HG03095 (cell line): ENCODE data around the gene RABL2A.
"Not testable (repeated sequence)": the region's sequence is repeated elsewhere in the genome, so short reads cannot be mapped to it uniquely, and the experiment has no call there.

ENCODE experiments used
- ATAC-seq: cut with Tn5 transposase; IDR thresholded peaks from one replicate; pipeline ENCODE4 v1.9.1; 2021; ENCODE audit warnings: moderate library complexity; ENCODE audit not compliant: unreplicated experiment

Gene RABL2A

GRCh38 chr2:113677330-113677729 is 50.3 kb downstream of the RABL2A start:
- no peak for ATAC-seq

GRCh38 chr2:113679457-113679856 is 52.4 kb downstream of the RABL2A start:
- no peak for ATAC-seq

- ATAC-seq: no peak
These were observed 58.4 kb downstream of the RABL2A start for GRCh38 chr2:113685471-113685870.

- no peak for ATAC-seq
These were observed 59.5 kb downstream of the RABL2A start for GRCh38 chr2:113686537-113686936.

DNA sequence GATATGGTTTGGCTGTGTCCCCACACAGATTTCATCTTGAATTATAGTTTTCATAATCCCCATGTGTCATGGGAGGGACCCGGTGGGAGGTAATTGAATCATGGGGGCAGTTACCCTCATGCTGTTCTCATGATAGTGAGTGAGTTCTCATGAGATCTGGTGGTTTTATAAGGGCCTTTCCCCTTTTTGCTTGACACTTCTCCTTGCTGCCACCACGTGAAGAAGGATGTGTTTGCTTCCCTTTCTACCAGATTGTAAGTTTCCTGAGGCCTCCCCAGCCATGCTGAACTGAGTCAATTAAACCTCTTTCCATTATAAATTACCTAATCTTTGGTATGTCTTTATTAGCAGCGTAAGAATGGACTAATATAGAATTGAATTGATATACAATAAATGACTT is 63.8 kb downstream of the RABL2A start:
- ATAC-seq: not testable (repeated sequence)
